MCF 10A (cell line): ENCODE results near the gene SDHD. TPM values are rescaled to one million over a fixed set of nuclear protein-coding genes. Genes with fewer than 3 reads are reported as not detected.

ENCODE experiments used
- BruUV-seq: library from RNA; stranded (reverse); fragments of 400-500 nt; replicated peaks from 2 replicates; lab custom pipeline; 2021; lab: Mats Ljungman, UMichigan
- CTCF ChIA-PET: fragments of 300-600 bp; sonication (Branson Sonifier 250); formaldehyde crosslinking; extraction: SDS; loops from one replicate; lab custom pipeline; 2021; ENCODE audit warnings: antibody characterized with exemption, inconsistent platforms; lab: Yijun Ruan, JAX
- POLR2A ChIA-PET: fragments of 300-600, 350-650 bp; sonication (Branson Sonifier 250); formaldehyde crosslinking; extraction: SDS; loops from one replicate; lab custom pipeline; 2020; ENCODE audit warnings: antibody characterized with exemption, inconsistent platforms; lab: Yijun Ruan, JAX
- DNase-seq: peaks from one replicate; pipeline ENCODE4 v3.0.0-alpha.2; 2018; ENCODE audit not compliant: unreplicated experiment
- H3K27ac Mint-ChIP-seq: one replicate; pipeline ENCODE4 v1.8.0; 2022; ENCODE audit warnings: mild to moderate bottlenecking, low read depth, mixed read lengths; ENCODE audit not compliant: unreplicated experiment
- H3K27me3 Mint-ChIP-seq: one replicate; pipeline ENCODE4 v1.8.0; 2022; ENCODE audit warnings: mixed read lengths; ENCODE audit not compliant: insufficient read depth, unreplicated experiment
- H3K36me3 Mint-ChIP-seq: one replicate; pipeline ENCODE4 v1.8.0; 2022; ENCODE audit warnings: mild to moderate bottlenecking, moderate library complexity, mixed read lengths; ENCODE audit not compliant: insufficient read depth, unreplicated experiment
- H3K4me1 Mint-ChIP-seq: one replicate; pipeline ENCODE4 v1.8.0; 2022; ENCODE audit warnings: mixed read lengths; ENCODE audit not compliant: insufficient read depth, unreplicated experiment
- H3K4me3 Mint-ChIP-seq: one replicate; pipeline ENCODE4 v1.8.0; 2022; ENCODE audit warnings: mild to moderate bottlenecking, moderate library complexity, mixed read lengths; ENCODE audit not compliant: unreplicated experiment
- H3K9me3 Mint-ChIP-seq: one replicate; pipeline ENCODE4 v1.8.0; 2022; ENCODE audit warnings: mixed read lengths; ENCODE audit not compliant: unreplicated experiment
- CTCF ChIP-seq: fragments of 200-600 bp; IDR thresholded peaks from one replicate; pipeline ENCODE4 v1.8.0; 2022; ENCODE audit warnings: antibody characterized with exemption, mild to moderate bottlenecking; ENCODE audit not compliant: unreplicated experiment
- intact Hi-C: fragments of 100-400 bp; cut with micrococcal nuclease; formaldehyde crosslinking; loops from 2 replicates; pipeline ENCODE4 v1.14.1; 2022
- total RNA-seq: library from RNA; stranded (reverse); gene quantifications from 2 replicates; pipeline ENCODE4 v1.2.3, GENCODE V29; 2022

SDHD gene
- total RNA-seq, 1 experiment from 2014 or later, result 119 TPM

- Mint-ChIP-seq H3K36me3 (peaks cover 77% of the 10 kb centered on the region), H3K9me3 (no peaks in the 10 kb centered on the region), H3K27me3 (no peaks in the 10 kb centered on the region), H3K4me1 (no peaks in the 10 kb centered on the region), H3K27ac (no peak overlapping the region), H3K4me3 (no peak overlapping the region)
- CTCF ChIA-PET, result interaction anchor here (0.7 kb wide), 1 partner anchor 51 kb away, joined by 3 read pairs; no protein-coding TSS in a partner anchor
- POLR2A ChIA-PET, result interaction anchor here (0.7 kb wide), 1 partner anchor 23 kb away, joined by 3 read pairs; no protein-coding TSS in a partner anchor
- no peak for DNase-seq
- intact Hi-C loops, result no loop called here
- TSS peak; percentile 52 for BruUV-seq
- no peak for TF ChIP-seq CTCF
Measured at GRCh38 chr11:112062923-112063322, 23.8 kb upstream of the SDHD start.

- Mint-ChIP-seq H3K4me3 (peak within 1 kb of the TSS; percentile 82), H3K4me1 (peaks cover 26% of the 10 kb centered on the region), H3K9me3 (no peaks in the 10 kb centered on the region), H3K27ac (peak within 1 kb of the TSS; percentile 99), H3K27me3 (no peaks in the 10 kb centered on the region), H3K36me3 (peaks cover 34% of the 10 kb centered on the region)
- CTCF ChIA-PET, result interaction anchor here (0.6 to 1.0 kb wide), 4 partner anchors 10 to 155 kb away, joined by 3 to 4 read pairs (median 3); partner anchors contain the start of gene C11orf52
- POLR2A ChIA-PET, result interaction anchor here (0.6 to 4.1 kb wide), 16 partner anchors 8 to 1634 kb away, joined by 3 to 71 read pairs (median 4); partner anchors contain the start of genes ALG9, DLAT, IL18 and SDHD
- intact Hi-C loops, result loop anchor here (2.0 kb wide), 1 partner anchor 195 kb away; the partner anchor contains the start of genes CFAP68 and FDXACB1
- peak; percentile 82 for DNase-seq
- BruUV-seq, result TSS peak; percentile 52
- no peak for TF ChIP-seq CTCF
Measured at GRCh38 chr11:112073941-112074811, 12.5 kb upstream of the SDHD start, which contains the start of the genes NKAPD1 and PIH1D2. Gene NKAPD1, plus strand, starts transcription at chr11:112074299. Its CDS starts 1,276 bp downstream, at chr11:112075575. Gene PIH1D2, minus strand, starts transcription at chr11:112074017. Its CDS starts 843 bp downstream, at chr11:112073174.

- peak; percentile 35 for DNase-seq
- intact Hi-C loops, result no loop called here
- no peaks in the 10 kb centered on the region for H3K27me3 Mint-ChIP-seq
- no peaks in the 10 kb centered on the region for H3K9me3 Mint-ChIP-seq
- CTCF ChIA-PET, result interaction anchor here (0.6 to 0.9 kb wide), 3 partner anchors 22 to 1693 kb away, joined by 3 read pairs; no protein-coding TSS in a partner anchor
- TF ChIP-seq CTCF, result no peak
- peak overlapping the region; percentile 71 for H3K27ac Mint-ChIP-seq
- H3K4me3 Mint-ChIP-seq, result no peak overlapping the region
- H3K4me1 Mint-ChIP-seq, result peaks cover 21% of the 10 kb centered on the region
- POLR2A ChIA-PET, result interaction anchor here (0.6 to 5.2 kb wide), 5 partner anchors 7 to 156 kb away, joined by 3 to 71 read pairs (median 4); partner anchors contain the start of genes IL18, NKAPD1 and PIH1D2
- TSS peak; percentile 5 for BruUV-seq
- peaks cover 89% of the 10 kb centered on the region for H3K36me3 Mint-ChIP-seq
Measured at GRCh38 chr11:112082729-112083128, 3.9 kb upstream of the SDHD start.
